GM18505 (cell line): ENCODE measurements around the gene VWA3B.
"Not testable (repeated sequence)": the region's sequence is repeated elsewhere in the genome, so short reads cannot be mapped to it uniquely, and the experiment has no call there.

ENCODE experiments used
- ATAC-seq: cut with Tn5 transposase; IDR thresholded peaks from one replicate; pipeline ENCODE4 v1.9.1; 2021; ENCODE audit not compliant: unreplicated experiment
- POLR2A ChIP-seq: IDR thresholded peaks from 4 replicates; pipeline ENCODE4 v1.6.1; 2011; ENCODE audit warnings: borderline replicate concordance; ENCODE audit not compliant: insufficient read depth, insufficient read length; ENCODE audit errors: extremely low read depth

VWA3B gene

GRCh38 chr2:98099939-98100743, 13.2 kb downstream of the VWA3B start:
- ATAC-seq = no peak

GRCh38 chr2:98102315-98102714, 15.3 kb downstream of the VWA3B start:
- ATAC-seq = not testable (repeated sequence)

More at GRCh38 chr2:98099939-98100743, 13.2 kb downstream of the VWA3B start:
- TF ChIP-seq POLR2A = no peak

GRCh38 chr2:98102878-98103277, 15.9 kb downstream of the VWA3B start:
- no peak for TF ChIP-seq POLR2A
- no peak for ATAC-seq

- no peak for ATAC-seq
- no peak for TF ChIP-seq POLR2A
Observed at GRCh38 chr2:98108110-98108509, 21.1 kb downstream of the VWA3B start.

GRCh38 chr2:98110741-98111140, 23.8 kb downstream of the VWA3B start:
- ATAC-seq = no peak
- TF ChIP-seq POLR2A = no peak

- TF ChIP-seq POLR2A = no peak
- no peak for ATAC-seq
Observed at GRCh38 chr2:98114643-98115330, 27.8 kb downstream of the VWA3B start.

GRCh38 chr2:98118161-98118560, 31.2 kb downstream of the VWA3B start:
- no peak for ATAC-seq
- no peak for TF ChIP-seq POLR2A

GRCh38 chr2:98118852-98119251, 31.9 kb downstream of the VWA3B start:
- TF ChIP-seq POLR2A = no peak
- ATAC-seq = no peak

GRCh38 chr2:98121149-98121548, 34.2 kb downstream of the VWA3B start:
- ATAC-seq = no peak
- TF ChIP-seq POLR2A = no peak

GRCh38 chr2:98122524-98122923, 35.6 kb downstream of the VWA3B start:
- no peak for ATAC-seq
- TF ChIP-seq POLR2A = no peak

GRCh38 chr2:98123286-98123685, 36.3 kb downstream of the VWA3B start:
- no peak for ATAC-seq

GRCh38 chr2:98126061-98126460, 39.1 kb downstream of the VWA3B start:
- ATAC-seq = no peak
- TF ChIP-seq POLR2A = no peak

More at GRCh38 chr2:98123286-98123685, 36.3 kb downstream of the VWA3B start:
- no peak for TF ChIP-seq POLR2A

GRCh38 chr2:98127229-98127989, 40.4 kb downstream of the VWA3B start:
- TF ChIP-seq POLR2A = no peak
- ATAC-seq = no peak

GRCh38 chr2:98128556-98129109, 41.7 kb downstream of the VWA3B start:
- no peak for ATAC-seq
- no peak for TF ChIP-seq POLR2A

- ATAC-seq = not testable (repeated sequence)
Observed at GRCh38 chr2:98130073-98130472, 43.1 kb downstream of the VWA3B start.
